Common myeloid progenitor, CD34-positive (primary cell): Measurements from ENCODE around the gene ECHS1.
"Not testable (repeated sequence)": the region's sequence is repeated elsewhere in the genome, so short reads cannot be mapped to it uniquely, and the experiment has no call there.

Experiments used
- CTCF ChIA-PET: fragments of 350-600 bp; sonication (Branson Sonifier 250); formaldehyde crosslinking; loops from one replicate; lab custom pipeline; 2021; ENCODE audit warnings: antibody characterized with exemption; lab: Charles Lee
- POLR2A ChIA-PET: fragments of 350-600 bp; sonication (Branson Sonifier 250); formaldehyde crosslinking; loops from one replicate; lab custom pipeline; 2021; ENCODE audit warnings: antibody characterized with exemption; lab: Charles Lee
- DNase-seq, 3 donors: peaks; one replicate each; pipeline versions ENCODE4 v3.0.0 to v3.0.0-alpha.2; 2013
- H3K27ac ChIP-seq, 2 experiments: 1 replicate in 1 of 2; 2 replicates in 1 of 2; pipeline ENCODE4 v1.7.0; 2013; ENCODE audit warnings: inconsistent platforms in 2 of 2, low read length in 2 of 2, mild to moderate bottlenecking in 2 of 2, low read depth in 1 of 2, moderate library complexity in 1 of 2; ENCODE audit not compliant: severe bottlenecking in 2 of 2, insufficient read depth in 1 of 2, poor library complexity in 1 of 2
- H3K27me3 ChIP-seq, 5 experiments: replicated peaks in 2 of 5; 1 replicate in 3 of 5; 2 replicates in 2 of 5; pipeline versions ENCODE4 v1.6.1 to v1.7.0; 2013; ENCODE audit warnings: low read length in 4 of 5, mild to moderate bottlenecking in 2 of 5, moderate library complexity in 2 of 5, inconsistent platforms in 1 of 5; ENCODE audit not compliant: insufficient read depth in 5 of 5, control insufficient read depth in 4 of 5
- H3K36me3 ChIP-seq, 4 experiments: 1 replicate in 2 of 4; 2 replicates in 2 of 4; pipeline versions ENCODE4 v1.6.1 to v1.7.0; 2013; ENCODE audit warnings: low read length in 3 of 4, control low read depth in 1 of 4, mild to moderate bottlenecking in 1 of 4; ENCODE audit not compliant: control insufficient read depth in 4 of 4, insufficient read depth in 4 of 4
- H3K4me1 ChIP-seq, 4 experiments: 1 replicate in 3 of 4; 2 replicates in 1 of 4; pipeline versions ENCODE4 v1.6.1 to v1.7.1; 2013; ENCODE audit warnings: low read length in 3 of 4, mild to moderate bottlenecking in 3 of 4, control low read depth in 1 of 4, inconsistent platforms in 1 of 4, moderate library complexity in 1 of 4; ENCODE audit not compliant: control insufficient read depth in 4 of 4, insufficient read depth in 4 of 4; ENCODE audit errors: control extremely low read depth in 1 of 4
- H3K4me3 ChIP-seq, 7 experiments: 1 replicate in 4 of 7; 2 replicates in 3 of 7; pipeline versions ENCODE4 v1.5.1 to v1.7.0; 2013; ENCODE audit warnings: mild to moderate bottlenecking in 7 of 7, low read length in 6 of 7, moderate library complexity in 6 of 7, inconsistent platforms in 2 of 7, low read depth in 2 of 7, control low read depth in 1 of 7; ENCODE audit not compliant: insufficient read depth in 4 of 7, control insufficient read depth in 1 of 7; ENCODE audit errors: extremely low read depth in 1 of 7
- H3K9me3 ChIP-seq, 5 experiments: 1 replicate in 4 of 5; 2 replicates in 1 of 5; pipeline versions ENCODE4 v1.6.1 to v1.7.1; 2013; ENCODE audit warnings: low read length in 4 of 5, mild to moderate bottlenecking in 2 of 5, inconsistent platforms in 1 of 5, low read depth in 1 of 5, moderate library complexity in 1 of 5; ENCODE audit not compliant: control insufficient read depth in 4 of 5, insufficient read depth in 2 of 5; ENCODE audit errors: control extremely low read depth in 1 of 5
- WGBS: methylation state at CpG from one replicate; pipeline ENCODE4 v1.1.5; 2013; ENCODE audit not compliant: insufficient coverage; 5-methylcytosine and 5-hydroxymethylcytosine counted together

The ECHS1 gene

GRCh38 chr10:133419211-133419950, 46.2 kb upstream of the ECHS1 start:
- CTCF ChIA-PET: no interaction called here
- WGBS: 94% methylated on average over 29 of the region's 34 CpGs
- peaks cover 0 to 42% (median 24%) of the 10 kb centered on the region in 4 experiments for H3K36me3 ChIP-seq

GRCh38 chr10:133418289-133418993, 45.3 kb upstream of the ECHS1 start:
- Histone ChIP-seq H3K27me3 (peaks cover 0 to 21% (median 9%) of the 10 kb centered on the region in 5 experiments), H3K4me3 (no peak overlapping the region), H3K27ac (no peak overlapping the region), H3K9me3 (peaks cover 0 to 9% (median 4%) of the 10 kb centered on the region in 5 experiments), H3K4me1 (peaks cover 0 to 6% (median 2%) of the 10 kb centered on the region in 4 experiments), H3K36me3 (peaks cover 2 to 46% (median 26%) of the 10 kb centered on the region in 4 experiments)
- no peak for DNase-seq
- ChIA-PET CTCF (no interaction called here), POLR2A (no interaction called here)
- 97% methylated on average over 12 of the region's 14 CpGs for WGBS

More at GRCh38 chr10:133419211-133419950, 46.2 kb upstream of the ECHS1 start:
- Histone ChIP-seq H3K4me3 (no peak overlapping the region), H3K9me3 (peaks cover 0 to 8% (median 4%) of the 10 kb centered on the region in 5 experiments), H3K27me3 (peaks cover 0 to 24% (median 9%) of the 10 kb centered on the region in 5 experiments), H3K27ac (no peak overlapping the region), H3K4me1 (peaks cover 0 to 8% (median 3%) of the 10 kb centered on the region in 4 experiments)
- no peak for DNase-seq
- POLR2A ChIA-PET: interaction anchor here (0.6 kb wide), 1 partner anchor 1427 kb away, joined by 4 read pairs; no protein-coding TSS in a partner anchor

GRCh38 chr10:133415752-133416151, 42.6 kb upstream of the ECHS1 start:
- no peak overlapping the region for H3K27ac ChIP-seq
- no peaks in the 10 kb centered on the region for H3K4me1 ChIP-seq
- H3K27me3 ChIP-seq: no peaks in the 10 kb centered on the region
- 98% methylated on average over 23 of the region's 25 CpGs for WGBS
- H3K4me3 ChIP-seq: no peak overlapping the region
- DNase-seq: no peak
- ChIA-PET CTCF (no interaction called here), POLR2A (interaction anchor here (0.7 kb wide), 1 partner anchor 23 kb away, joined by 3 read pairs; no protein-coding TSS in a partner anchor)
- peaks cover 15 to 66% (median 46%) of the 10 kb centered on the region in 4 experiments for H3K36me3 ChIP-seq
- H3K9me3 ChIP-seq: peaks cover 7 to 35% (median 21%) of the 10 kb centered on the region in 5 experiments

- H3K27ac ChIP-seq, H3K4me3 ChIP-seq, DNase-seq, H3K4me1 ChIP-seq, H3K27me3 ChIP-seq, POLR2A ChIA-PET, CTCF ChIA-PET: not testable (repeated sequence)
- Histone ChIP-seq H3K9me3 (peaks cover 9 to 49% (median 32%) of the 10 kb centered on the region in 5 experiments), H3K36me3 (peaks cover 19 to 68% (median 52%) of the 10 kb centered on the region in 4 experiments)
- 97% methylated on average over 14 of the region's 23 CpGs for WGBS
These were observed 41.2 kb upstream of the ECHS1 start for GRCh38 chr10:133414401-133414800.

- Histone ChIP-seq H3K27me3 (no peaks in the 10 kb centered on the region), H3K4me1 (no peaks in the 10 kb centered on the region), H3K4me3 (no peak overlapping the region), H3K27ac (no peak overlapping the region), H3K9me3 (peaks cover 11 to 63% (median 42%) of the 10 kb centered on the region in 5 experiments), H3K36me3 (peaks cover 34 to 75% (median 61%) of the 10 kb centered on the region in 4 experiments)
- ChIA-PET POLR2A (no interaction called here), CTCF (interaction anchor here (0.6 to 1.6 kb wide), 2 partner anchors 9 to 469 kb away, joined by 3 read pairs; no protein-coding TSS in a partner anchor)
- DNase-seq: peak in 2 of 3 donors; percentile 31 to 40
These were observed 39.2 kb upstream of the ECHS1 start for GRCh38 chr10:133412381-133412711.

GRCh38 chr10:133411523-133412380, 38.6 kb upstream of the ECHS1 start:
- peaks cover 12 to 63% (median 42%) of the 10 kb centered on the region in 5 experiments for H3K9me3 ChIP-seq
- ChIA-PET CTCF (interaction anchor here (0.6 to 1.6 kb wide), 2 partner anchors 10 to 469 kb away, joined by 3 read pairs; no protein-coding TSS in a partner anchor), POLR2A (no interaction called here)
- WGBS: 93% methylated on average over 6 of the region's 7 CpGs
- DNase-seq: peak in 1 of 3 donors; percentile 19
- no peaks in the 10 kb centered on the region for H3K27me3 ChIP-seq
- H3K36me3 ChIP-seq: peaks cover 34 to 81% (median 64%) of the 10 kb centered on the region in 4 experiments
- H3K4me3 ChIP-seq: no peak overlapping the region
- H3K27ac ChIP-seq: no peak overlapping the region
- no peaks in the 10 kb centered on the region for H3K4me1 ChIP-seq
